ENCODE measurements around the gene CRACR2B. TPM values are rescaled to one million over a fixed set of nuclear protein-coding genes. Genes with fewer than 3 reads are reported as not detected.

Gene CRACR2B
- total and polyA plus RNA-seq, 10 of the 15 experiments (the other 5 are each of a cell fraction or from before 2014, with no cell fraction given), result 0.10 to 33.7 (median 12.7) TPM

GRCh38 chr11:819943-820649, 7.6 kb upstream of the CRACR2B start (continued):
- TF ChIP-seq SMC3 (IDR thresholded peaks at IDR 0.05; ENCODE audit: borderline replicate concordance, low read length) (no peak), TARDBP (IDR thresholded peaks at IDR 0.05; ENCODE audit: borderline replicate concordance) (no peak), MTA3 (IDR thresholded peaks at IDR 0.05; ENCODE audit: borderline replicate concordance, low read length) (no peak), PAX5 (IDR thresholded peaks at IDR 0.05; ENCODE audit: borderline replicate concordance, low read depth, low read length) (no peak), SMAD5 (IDR thresholded peaks at IDR 0.05; ENCODE audit: low read depth) (no peak), SREBF2 (IDR thresholded peaks at IDR 0.05; ENCODE audit: low read length) (no peak), ZBED1 (IDR thresholded peaks at IDR 0.05; ENCODE audit: borderline replicate concordance) (no peak), NFIC (IDR thresholded peaks at IDR 0.05; ENCODE audit: low read depth, low read length) (no peak), REST (IDR thresholded peaks at IDR 0.05; ENCODE audit: low read depth, low read length) (no peak), CREM (IDR thresholded peaks at IDR 0.05; ENCODE audit: low read depth) (no peak), LARP7 (IDR thresholded peaks at IDR 0.05) (0 out of 2 replicates have a peak, but pooled peaks have one; percentile 41), KDM1A (IDR thresholded peaks at IDR 0.05; ENCODE audit: borderline replicate concordance) (no peak), MXI1 (IDR thresholded peaks at IDR 0.05; ENCODE audit: low read depth, low read length) (peak; percentile 63), NR2C1 (IDR thresholded peaks at IDR 0.05) (peak; percentile 74; the same call in 1 of the 2 replicates), TCF12 (IDR thresholded peaks at IDR 0.05; ENCODE audit: low read depth, low read length) (0 out of 2 replicates have a peak, but pooled peaks have one; percentile 29), SIX5 (IDR thresholded peaks at IDR 0.05; ENCODE audit: low read depth, low read length, severe bottlenecking) (no peak), TAF1 (IDR thresholded peaks at IDR 0.05; ENCODE audit: borderline replicate concordance, low read depth, low read length) (peak; percentile 28; the same call in 1 of the 2 replicates), NR2F1 (conservative IDR thresholded peaks at IDR 0.05) (peak; percentile 16; the same call in 1 of the 2 replicates), MYB (IDR thresholded peaks at IDR 0.05; ENCODE audit: borderline replicate concordance, low read depth, low read length) (no peak), MTA2 (IDR thresholded peaks at IDR 0.05; ENCODE audit: low read depth) (peak; percentile 17; the same call in 1 of the 2 replicates), POLR2A (IDR thresholded peaks at IDR 0.05; ENCODE audit: low read depth, low read length) (peak; percentile 11; the same call in 1 of the 2 replicates), BHLHE40 (IDR thresholded peaks at IDR 0.05; ENCODE audit: borderline replicate concordance in 1 of 2, low read depth in 2 of 2, low read length in 1 of 2) (peak in 1 of 2 experiments; percentile 16; a peak in 1 of 4 replicates)
